ENCODE measurements around the gene CLEC2L. TPM values are rescaled to one million over a fixed set of nuclear protein-coding genes. Genes with fewer than 3 reads are reported as not detected.
"Not testable (repeated sequence)": the region's sequence is repeated elsewhere in the genome, so short reads cannot be mapped to it uniquely, and the experiment has no call there.

Gene CLEC2L
- total RNA-seq, 4 donors from 2014 or later, result 0.36 TPM; not detected in 3

DNA sequence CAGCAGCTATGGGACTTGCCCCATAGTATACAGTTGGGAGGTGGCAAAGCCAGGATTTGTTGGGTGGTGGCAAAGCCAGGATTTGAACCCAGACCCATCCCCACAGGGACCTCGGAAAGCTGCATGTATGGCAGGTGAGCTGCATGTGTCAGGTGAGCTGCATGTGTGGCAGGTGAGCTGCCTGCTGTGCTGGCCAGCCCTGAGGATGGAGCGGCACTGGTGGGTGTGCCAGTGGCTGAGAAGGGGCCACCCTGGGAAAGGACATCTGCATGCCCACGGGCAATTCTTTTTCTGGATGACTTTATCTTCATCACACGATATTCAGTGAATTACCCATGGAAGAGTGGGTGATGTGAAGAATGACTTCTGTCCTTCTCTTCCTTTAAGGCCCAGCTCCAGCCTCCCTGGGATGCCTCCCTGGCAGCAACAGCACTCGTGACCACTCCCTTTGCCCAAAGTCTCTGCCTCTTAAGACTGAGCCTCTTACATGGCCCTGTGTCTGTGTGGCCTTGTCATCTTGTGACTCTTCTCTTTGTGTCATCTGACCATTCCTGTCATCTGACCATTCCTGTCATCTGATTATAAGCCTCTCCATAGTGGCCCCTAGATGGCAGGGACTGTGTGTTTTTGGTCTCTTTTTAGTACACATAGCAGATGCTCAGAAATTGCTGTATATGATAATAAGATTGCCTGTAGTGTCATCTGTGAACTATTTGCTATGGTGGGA lies 25.0 kb downstream of the CLEC2L start:
- TF ChIP-seq, protein P1, sequence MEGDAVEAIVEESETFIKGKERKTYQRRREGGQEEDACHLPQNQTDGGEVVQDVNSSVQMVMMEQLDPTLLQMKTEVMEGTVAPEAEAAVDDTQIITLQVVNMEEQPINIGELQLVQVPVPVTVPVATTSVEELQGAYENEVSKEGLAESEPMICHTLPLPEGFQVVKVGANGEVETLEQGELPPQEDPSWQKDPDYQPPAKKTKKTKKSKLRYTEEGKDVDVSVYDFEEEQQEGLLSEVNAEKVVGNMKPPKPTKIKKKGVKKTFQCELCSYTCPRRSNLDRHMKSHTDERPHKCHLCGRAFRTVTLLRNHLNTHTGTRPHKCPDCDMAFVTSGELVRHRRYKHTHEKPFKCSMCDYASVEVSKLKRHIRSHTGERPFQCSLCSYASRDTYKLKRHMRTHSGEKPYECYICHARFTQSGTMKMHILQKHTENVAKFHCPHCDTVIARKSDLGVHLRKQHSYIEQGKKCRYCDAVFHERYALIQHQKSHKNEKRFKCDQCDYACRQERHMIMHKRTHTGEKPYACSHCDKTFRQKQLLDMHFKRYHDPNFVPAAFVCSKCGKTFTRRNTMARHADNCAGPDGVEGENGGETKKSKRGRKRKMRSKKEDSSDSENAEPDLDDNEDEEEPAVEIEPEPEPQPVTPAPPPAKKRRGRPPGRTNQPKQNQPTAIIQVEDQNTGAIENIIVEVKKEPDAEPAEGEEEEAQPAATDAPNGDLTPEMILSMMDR (IDR thresholded peaks at IDR 0.05), result no peak
- no peak for ATAC-seq (ENCODE audit: low FRiP score)
- no peak for DNase-seq (ENCODE audit: low spot score)

DNA sequence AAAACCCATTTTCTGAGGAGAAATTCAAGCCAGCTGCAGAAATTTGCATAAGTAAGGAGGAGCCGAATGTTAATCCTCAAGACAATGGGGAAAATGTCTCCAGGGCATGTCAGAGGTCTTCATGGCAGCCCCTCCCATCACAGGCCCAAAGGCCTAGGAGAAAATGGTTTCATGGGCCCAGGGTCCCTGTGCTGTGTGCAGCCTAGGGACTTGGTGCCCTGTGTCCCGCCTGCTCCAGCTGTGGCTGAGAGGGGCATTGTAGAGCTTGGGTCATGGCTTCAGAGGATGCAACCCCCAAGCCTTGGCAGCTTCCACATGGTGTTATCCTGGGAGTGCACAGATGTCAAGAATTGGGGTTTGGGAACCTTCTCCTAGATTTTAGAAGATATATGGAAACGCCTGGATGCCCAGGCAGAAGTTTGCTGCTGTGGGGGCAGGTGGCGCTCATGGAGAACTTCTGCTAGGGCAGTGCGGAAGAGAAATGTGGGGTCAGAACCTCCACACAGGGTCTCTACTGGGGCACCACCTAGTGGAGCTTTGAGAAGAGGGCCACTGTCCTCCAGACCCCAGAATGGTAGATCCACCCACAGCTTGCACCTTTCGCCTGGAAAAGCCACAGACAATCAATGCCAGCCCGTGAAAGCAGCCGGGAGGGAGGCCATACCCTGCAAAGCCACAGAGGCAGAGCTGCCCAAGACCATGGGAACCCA lies 30.7 kb downstream of the CLEC2L start:
- ATAC-seq (ENCODE audit: low FRiP score), result not testable (repeated sequence)

DNA sequence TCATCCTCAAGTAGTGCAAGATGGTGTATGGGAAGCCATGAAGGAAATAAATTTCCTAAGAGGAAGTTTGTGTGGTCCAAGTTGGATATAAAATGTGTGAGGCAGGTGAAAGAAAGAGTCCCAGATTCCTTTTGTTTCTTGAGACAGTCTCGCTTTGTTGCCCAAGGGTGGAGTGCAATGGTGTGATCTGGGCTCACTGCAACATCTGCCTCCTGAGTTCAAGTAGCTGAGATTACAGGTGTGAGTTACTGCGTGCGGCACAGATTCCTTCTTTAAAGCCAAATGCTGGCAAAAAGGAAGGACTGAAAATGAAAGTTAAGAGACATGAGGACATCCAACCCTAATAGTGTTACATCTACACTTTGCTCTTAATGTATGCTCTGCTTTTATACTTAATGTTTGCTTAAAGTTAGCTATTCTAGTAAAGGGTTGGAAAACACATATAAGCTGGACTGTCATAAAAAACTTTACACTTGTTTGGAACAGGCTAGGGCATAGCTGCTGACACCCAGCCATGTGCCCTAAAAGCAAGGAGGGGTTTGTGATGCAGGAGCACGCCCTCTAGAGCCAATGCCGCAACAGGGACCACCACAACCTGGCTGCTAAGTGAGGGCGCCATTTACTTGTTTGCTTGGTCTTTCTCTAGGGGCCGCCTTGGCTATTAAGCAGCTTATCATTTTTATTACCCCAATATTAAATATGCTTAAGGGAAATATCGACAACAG lies 34.5 kb downstream of the CLEC2L start:
- TF ChIP-seq, protein P1 (IDR thresholded peaks at IDR 0.05), result no peak
- ATAC-seq (ENCODE audit: low FRiP score) (no peak), DNase-seq (ENCODE audit: low spot score) (no peak)

More for the DNA sequence above, 30.7 kb downstream of the CLEC2L start:
- DNase-seq (ENCODE audit: low spot score), result not testable (repeated sequence)

DNA sequence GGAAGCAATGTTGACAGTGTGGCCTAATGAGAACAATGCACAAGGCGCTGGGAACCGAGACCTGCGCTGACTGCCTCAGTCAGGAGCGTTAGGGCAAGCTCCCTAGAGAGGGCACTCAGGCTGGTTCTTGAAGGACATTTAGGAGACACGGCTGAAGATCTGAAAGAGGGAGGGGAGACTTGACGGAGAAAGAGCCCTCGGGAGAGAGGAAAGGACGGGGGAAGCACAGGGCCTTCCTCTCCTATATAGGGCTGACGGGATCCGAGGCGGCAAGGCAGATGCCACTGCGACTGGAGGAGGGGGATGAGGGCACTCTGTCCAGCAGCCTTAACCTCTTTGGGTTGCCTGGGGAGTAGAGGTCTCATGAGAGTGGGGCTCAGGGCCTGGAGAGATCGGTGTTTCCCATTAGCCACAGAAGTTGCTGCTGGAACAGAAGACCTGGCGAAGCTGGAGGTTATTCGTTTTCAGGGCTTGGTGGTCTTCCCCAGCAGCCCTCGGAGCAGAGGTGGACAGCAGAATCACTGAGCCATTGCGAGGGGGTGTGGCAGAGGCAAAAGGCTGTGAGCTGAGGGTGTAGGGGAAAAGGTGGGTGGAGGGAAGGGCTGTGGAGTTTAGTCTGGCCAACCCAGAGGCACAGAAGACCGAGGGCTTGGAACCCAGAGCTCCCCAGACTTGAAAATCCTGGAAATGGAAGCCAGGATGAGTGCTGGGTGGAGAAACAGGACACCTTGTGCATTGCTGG lies 36.0 kb downstream of the CLEC2L start:
- DNase-seq (ENCODE audit: low spot score) (no peak), ATAC-seq (ENCODE audit: low FRiP score) (no peak)
- TF ChIP-seq, protein P1 (IDR thresholded peaks at IDR 0.05), result no peak

DNA sequence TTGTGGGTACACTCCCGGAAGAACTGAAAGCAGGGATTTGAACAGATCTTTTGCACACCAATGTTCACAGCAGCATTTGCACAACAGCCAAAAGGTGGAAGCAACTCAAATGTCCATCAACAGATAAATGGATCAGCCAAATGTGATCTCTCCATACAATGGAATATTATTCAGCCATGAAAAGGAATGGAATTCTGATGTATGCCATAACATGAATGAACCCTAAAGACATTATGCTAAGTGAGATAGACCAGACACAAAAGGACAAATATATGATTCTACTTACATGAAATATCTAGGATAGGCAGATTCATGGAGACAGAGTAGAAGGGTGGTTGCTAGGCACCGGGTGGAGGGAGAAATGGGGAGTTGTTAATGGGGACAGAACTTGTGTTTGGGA lies 36.7 kb downstream of the CLEC2L start:
- TF ChIP-seq, protein P1 (IDR thresholded peaks at IDR 0.05), result no peak
- ATAC-seq (ENCODE audit: low FRiP score), result no peak
- DNase-seq (ENCODE audit: low spot score), result no peak

DNA sequence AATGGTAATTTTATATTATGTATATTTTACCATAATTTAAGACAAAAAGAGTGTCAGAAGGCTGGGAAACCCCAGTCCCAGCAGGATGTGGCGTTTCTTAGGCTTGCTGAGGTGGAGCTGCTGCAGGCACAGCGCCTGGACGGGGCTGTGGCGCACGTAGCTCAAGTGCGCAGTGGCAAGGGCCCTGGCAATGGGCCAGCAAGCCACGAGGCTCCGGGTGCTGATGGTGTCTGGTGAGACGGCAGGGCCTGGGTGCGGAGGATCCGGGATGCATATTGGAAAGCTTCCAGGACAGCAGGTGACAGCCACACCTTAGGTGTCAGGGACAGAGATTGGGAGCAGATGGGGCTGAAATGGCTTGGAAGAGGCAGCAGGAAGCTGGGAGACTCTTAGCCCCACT lies 37.2 kb downstream of the CLEC2L start:
- TF ChIP-seq, protein P1 (IDR thresholded peaks at IDR 0.05), result no peak
- ATAC-seq (ENCODE audit: low FRiP score) (no peak), DNase-seq (ENCODE audit: low spot score) (no peak)

DNA sequence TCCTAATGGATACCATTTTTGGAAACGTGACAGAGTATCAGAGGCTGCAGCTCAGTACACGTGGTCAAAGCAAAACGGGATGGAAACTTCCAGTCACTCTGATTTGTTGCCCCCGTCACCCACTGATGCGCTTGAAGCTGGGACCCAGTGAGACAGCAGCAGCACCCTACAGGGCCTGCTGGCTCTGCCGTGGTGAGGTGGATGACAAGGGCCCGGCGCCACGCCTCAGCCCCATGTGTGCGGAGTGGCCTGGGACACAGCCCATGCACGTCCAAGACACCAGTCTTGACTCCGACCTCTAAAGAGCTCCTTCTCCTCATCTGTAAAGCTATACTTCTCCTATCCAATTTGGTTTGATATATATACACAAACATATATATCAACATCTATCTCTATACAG lies 39.0 kb downstream of the CLEC2L start:
- no peak for ATAC-seq (ENCODE audit: low FRiP score)
- DNase-seq (ENCODE audit: low spot score), result no peak
- TF ChIP-seq, protein P1 (IDR thresholded peaks at IDR 0.05), result no peak

Measured in omental fat pad (tissue), 4 donors.